NCI-H524 treated with DMSO at 0.1 percent for 48 hours (cell line): ENCODE data around the gene TTC28.
A peak's percentile ranks its signal among the peaks of the same experiment; 100 is the strongest.

ENCODE experiments used
- DNase-seq: peaks from one replicate; lab custom pipeline; 2025; lab: John Stamatoyannopoulos, UW

TTC28 gene

GRCh38 chr22:28051091-28051786 lies 628.4 kb downstream of the TTC28 start:
- DNase-seq = no peak

- no peak for DNase-seq
These were observed 631.1 kb downstream of the TTC28 start for GRCh38 chr22:28048529-28048928.

- DNase-seq = no peak
These were observed 631.9 kb downstream of the TTC28 start for GRCh38 chr22:28047740-28048139.

GRCh38 chr22:28046100-28046499 lies 633.5 kb downstream of the TTC28 start:
- DNase-seq = no peak

GRCh38 chr22:28044546-28045173 lies 635.0 kb downstream of the TTC28 start:
- no peak for DNase-seq

GRCh38 chr22:28043266-28043665 lies 636.4 kb downstream of the TTC28 start:
- DNase-seq = no peak

GRCh38 chr22:28034760-28035401 lies 644.8 kb downstream of the TTC28 start:
- peak; percentile 95 for DNase-seq

- no peak for DNase-seq
These were observed 645.4 kb downstream of the TTC28 start for GRCh38 chr22:28034145-28034759.

GRCh38 chr22:28032861-28033260 lies 646.8 kb downstream of the TTC28 start:
- DNase-seq = no peak

GRCh38 chr22:28031383-28031922 lies 648.2 kb downstream of the TTC28 start:
- DNase-seq = no peak

- DNase-seq = no peak
These were observed 649.2 kb downstream of the TTC28 start for GRCh38 chr22:28030473-28030872.

- no peak for DNase-seq
These were observed 649.7 kb downstream of the TTC28 start for GRCh38 chr22:28029956-28030355.

GRCh38 chr22:28029201-28029948 lies 650.3 kb downstream of the TTC28 start:
- no peak for DNase-seq

- DNase-seq = no peak
These were observed 651.9 kb downstream of the TTC28 start for GRCh38 chr22:28027453-28028448.

- no peak for DNase-seq
These were observed 653.6 kb downstream of the TTC28 start for GRCh38 chr22:28025866-28026575.

GRCh38 chr22:28025333-28025732 lies 654.3 kb downstream of the TTC28 start:
- no peak for DNase-seq

GRCh38 chr22:28024422-28024888 lies 655.2 kb downstream of the TTC28 start:
- DNase-seq = no peak

GRCh38 chr22:28023774-28024173 lies 655.9 kb downstream of the TTC28 start:
- DNase-seq = peak; percentile 9

GRCh38 chr22:28023036-28023435 lies 656.6 kb downstream of the TTC28 start:
- DNase-seq = no peak
